Kidney glomerular epithelial cell (primary cell): ENCODE results near the gene GSTM2.
A peak's percentile ranks its signal among the peaks of the same experiment; 100 is the strongest.
"Not testable (repeated sequence)": the region's sequence is repeated elsewhere in the genome, so short reads cannot be mapped to it uniquely, and the experiment has no call there.

ENCODE experiments used
- DNase-seq: peaks from one replicate; lab custom pipeline; 2025; lab: John Stamatoyannopoulos, UW

The GSTM2 gene

DNA sequence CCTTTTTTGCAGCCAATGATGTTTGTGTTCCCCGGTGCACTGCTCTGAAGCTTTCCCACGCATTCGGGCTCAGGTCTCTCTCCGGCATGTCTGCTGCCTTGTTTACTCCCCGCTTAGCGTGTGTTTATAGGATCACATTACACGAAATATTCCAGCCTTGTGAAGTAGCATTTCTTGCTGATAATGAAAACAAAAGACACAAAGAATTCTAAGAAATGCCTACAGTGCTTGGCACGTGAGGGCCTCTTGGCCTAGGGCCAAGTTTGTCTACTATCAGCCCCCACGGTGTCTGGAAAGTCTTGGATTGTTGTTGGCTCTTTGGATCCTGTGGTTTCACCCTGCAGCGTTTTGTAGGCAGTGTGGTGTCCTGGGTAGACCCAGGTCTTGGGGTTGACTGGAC lies 23.2 kb upstream of the GSTM2 start:
- DNase-seq: no peak

DNA sequence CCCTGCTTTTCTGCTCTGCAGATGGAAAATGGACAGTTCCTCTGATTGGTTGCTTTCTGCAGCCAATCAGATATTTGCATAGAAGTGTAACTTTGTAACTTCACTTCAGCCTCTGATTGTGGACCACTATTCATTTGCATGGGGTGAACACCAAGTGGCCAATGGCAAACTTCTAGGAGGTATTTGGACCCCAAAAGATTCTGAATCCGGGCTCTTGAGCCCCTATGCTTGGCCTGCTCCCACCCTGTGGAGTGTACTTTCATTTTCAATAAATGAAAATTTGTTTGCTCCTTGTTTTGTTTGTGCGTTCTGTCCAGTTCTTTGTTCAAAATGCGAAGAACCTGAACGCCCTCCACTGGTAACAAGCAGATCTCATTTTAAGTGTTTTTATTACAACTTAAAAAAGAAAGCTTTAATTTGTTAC lies 18.4 kb upstream of the GSTM2 start:
- no peak for DNase-seq

DNA sequence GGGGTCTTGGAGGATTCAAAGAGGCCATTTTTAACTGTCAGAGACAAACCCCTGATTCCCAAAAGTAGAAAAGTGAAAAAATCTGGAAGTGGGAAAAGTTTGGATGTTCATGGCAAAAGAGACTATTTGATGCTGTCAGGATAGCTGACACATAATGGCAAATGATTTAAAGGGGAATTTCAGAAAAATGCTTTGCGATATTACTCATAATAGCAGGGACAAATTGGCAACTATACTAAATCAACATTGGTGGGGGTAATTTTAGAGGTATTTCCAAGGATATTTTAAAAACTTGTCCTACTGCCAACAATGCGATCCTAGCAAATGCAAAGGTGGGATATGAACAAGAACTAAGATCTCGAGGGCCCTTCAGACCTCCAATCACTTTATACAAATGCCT lies 17.2 kb upstream of the GSTM2 start:
- DNase-seq: no peak

DNA sequence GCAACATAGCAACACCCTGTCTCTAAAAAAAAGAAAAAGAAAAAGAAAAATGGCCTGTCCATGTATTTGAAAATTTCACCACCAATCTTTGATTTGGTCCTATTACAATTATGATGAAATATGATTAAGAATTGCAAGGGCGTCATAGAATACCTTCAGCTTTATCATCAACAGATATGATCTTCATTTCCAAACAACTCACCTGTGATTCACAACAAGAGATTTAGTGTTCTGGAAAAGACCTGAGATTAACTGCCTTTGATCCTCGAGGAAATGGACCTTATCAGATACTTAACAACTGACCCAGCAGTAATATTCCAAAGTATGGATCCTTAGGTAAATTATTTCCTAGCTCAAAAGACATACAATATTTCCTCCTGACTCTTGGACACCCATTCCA lies 15.5 kb upstream of the GSTM2 start:
- DNase-seq: no peak

DNA sequence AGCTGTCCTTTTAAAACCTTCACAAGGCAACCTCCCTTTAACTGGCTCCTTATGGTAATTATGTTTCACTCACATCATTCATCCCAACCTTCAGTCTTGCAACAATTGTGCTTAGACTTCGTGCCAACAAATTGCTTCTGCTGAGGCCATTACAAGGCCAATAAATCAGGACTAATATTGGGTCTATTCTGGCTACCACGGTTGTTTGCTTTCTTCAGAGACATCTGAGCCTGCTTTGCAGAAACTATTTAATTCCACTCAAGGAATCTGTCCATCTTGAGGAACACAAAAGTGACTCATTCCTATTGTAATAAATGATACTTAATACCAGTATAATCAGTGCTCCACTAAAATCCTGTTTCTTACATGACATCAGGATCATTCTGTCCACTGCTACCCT lies 14.6 kb upstream of the GSTM2 start:
- no peak for DNase-seq

DNA sequence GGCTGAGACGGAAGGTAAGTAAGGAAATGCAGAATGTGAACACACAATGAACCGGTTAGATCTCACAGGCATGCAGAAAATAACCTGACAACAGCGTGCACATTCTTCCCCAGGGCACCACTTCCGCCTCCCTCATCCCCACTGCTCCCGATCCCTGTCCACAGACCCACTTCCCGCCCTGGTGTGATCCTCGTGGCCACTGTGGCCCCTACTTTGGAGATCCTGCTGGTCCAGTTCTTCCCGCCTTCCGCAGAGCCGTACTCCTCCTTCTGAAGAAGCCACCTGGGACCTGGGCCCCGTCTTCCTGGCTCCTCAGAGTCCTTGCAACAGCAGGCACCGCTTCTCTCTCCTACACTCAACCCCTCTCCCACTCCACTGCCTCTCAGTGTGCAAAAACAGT lies 13.3 kb upstream of the GSTM2 start:
- no peak for DNase-seq

DNA sequence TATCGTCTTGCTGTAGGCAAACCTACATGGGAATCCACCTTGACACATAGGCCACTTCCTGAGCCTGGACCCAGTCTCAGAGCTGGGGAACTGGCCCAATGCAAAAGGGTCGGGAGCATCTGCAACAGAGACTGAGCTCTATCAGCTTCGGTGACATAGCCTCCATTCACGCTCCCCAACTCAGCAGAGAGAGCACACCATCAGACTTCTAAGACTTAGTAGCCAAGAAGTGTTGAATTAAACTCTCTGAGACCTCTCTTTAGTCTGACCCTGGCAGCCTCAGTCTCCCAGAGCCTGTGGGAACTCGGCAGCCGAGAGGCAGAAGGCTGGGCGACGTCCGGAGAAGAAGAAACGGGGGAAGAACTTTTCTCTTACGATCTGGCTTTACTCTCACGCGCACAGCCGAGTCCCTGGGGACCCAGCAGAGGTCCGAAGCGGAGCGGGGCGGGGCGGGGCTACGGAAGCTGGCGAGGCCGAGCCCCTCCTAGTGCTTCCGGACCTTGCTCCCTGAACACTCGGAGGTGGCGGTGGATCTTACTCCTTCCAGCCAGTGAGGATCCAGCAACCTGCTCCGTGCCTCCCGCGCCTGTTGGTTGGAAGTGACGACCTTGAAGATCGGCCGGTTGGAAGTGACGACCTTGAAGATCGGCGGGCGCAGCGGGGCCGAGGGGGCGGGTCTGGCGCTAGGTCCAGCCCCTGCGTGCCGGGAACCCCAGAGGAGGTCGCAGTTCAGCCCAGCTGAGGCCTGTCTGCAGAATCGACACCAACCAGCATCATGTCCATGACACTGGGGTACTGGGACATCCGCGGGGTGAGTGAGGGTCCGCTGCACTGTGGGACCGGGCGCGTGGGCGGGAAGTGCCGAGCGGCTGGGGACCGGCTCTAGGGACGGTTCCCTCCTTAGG lies 12.0 kb upstream of the GSTM2 start, which contains the start of gene GSTM4:
GSTM4 (plus strand) TSS at position 485 of the 905 bp plus-strand sequence; CDS start at position 776, 291 bp downstream.
- peak; percentile 40 for DNase-seq

DNA sequence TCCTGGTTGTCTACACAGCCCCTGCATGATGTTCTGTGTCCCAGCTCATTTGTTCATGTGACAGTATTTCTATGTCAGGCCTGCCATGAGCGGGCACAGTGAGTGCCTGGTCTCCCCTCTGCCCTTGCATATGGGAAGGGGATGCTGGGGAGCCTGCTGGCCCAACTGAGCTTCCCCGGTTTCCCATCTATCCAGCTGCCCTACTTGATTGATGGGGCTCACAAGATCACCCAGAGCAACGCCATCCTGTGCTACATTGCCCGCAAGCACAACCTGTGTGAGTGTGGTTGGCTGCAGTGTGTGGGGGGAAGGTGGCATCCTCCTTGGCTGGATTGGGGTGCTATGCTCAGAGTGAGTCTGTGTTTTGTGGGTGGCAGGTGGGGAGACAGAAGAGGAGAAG lies 10.5 kb upstream of the GSTM2 start:
- DNase-seq: no peak

DNA sequence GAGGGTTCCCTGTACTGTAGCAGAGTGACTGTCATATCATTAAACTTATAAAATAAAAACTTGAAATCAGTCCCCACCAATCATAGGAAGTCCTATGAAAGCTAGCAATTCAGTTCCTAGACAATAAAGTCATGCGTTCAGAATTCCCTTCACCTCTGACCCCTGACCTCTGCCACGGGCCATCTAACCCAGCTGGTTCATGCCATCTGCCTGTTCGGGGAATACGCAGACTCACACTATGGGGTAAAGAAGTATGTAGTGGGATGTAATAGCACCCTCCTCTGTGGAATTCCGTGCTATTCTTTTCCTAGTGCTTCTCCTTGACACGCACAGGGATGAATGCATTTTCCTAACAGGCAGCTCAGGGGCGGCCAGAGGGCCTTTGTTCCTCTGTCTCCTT lies 9.9 kb upstream of the GSTM2 start:
- DNase-seq: no peak

DNA sequence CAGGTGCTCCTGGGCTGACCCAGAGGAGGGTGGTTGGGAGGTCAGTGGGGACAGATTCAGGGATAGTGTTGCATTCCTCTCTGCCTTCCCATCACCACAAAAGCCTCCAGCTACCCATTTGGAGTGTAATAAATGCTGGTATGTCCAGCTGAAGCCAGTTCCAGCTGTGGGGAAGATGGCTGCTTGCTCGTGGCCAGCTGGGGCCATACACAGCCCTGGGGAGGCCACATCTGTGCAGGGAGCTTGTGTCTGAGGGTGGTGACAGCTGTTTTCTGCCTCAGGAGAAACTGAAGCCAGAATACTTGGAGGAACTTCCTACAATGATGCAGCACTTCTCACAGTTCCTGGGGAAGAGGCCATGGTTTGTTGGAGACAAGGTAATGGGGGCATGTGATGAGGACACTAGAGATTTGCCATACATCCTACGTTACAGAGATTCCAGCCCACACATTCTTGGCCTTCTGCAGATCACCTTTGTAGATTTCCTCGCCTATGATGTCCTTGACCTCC lies 9.3 kb upstream of the GSTM2 start:
- no peak for DNase-seq

DNA sequence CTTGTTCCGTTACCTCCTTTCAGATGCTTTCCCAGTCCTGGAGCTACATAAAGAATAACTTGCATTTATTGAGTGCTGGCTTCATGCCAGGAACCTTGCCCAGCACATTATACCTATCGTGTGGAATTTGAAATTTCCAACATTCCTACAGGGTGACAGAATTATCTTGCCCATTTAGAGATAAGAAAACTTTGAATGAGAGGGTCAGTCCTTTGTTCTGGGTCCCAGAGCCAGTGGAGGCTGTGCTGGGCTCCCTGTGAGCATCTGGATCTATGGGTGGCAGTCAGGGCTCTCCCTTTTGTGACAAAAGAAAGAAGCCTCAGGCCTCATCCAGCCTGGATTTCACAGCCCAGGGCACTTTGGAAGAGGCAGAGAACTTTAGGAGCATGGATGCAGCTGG lies 8.7 kb upstream of the GSTM2 start:
- DNase-seq: peak; percentile 73

DNA sequence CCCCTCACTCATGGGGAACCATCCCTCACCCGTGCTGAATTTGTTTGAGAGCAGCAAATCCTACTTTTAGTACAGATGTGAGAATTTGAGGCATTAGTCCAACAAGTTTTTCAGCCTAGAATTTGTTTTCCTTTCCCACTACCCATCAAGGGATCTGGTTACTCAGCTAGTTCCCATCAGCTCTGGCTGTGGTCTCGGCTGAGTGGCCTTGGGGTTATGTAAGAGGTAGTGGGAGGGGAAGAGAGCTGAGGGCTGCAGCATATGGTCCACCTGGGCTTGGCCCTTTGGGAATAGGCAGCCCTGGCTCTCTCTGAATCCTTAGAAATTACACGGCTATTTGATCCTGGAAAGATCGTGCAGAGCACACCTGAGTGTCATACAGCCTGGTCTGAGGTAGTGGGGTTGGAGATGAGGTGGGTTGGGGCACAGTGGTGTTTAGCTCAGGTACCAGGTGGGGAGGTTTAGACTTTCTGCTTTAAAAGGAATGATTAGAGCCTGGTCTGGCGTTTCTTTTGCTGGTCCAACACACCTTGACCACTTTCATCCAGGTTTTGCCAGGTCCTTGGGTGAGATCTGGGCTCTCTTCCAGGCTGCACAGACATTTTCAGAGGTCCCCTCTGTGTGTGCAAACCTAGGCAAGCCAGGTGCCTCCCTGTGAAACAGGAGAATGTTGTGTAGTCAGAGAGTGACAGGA lies 7.7 kb upstream of the GSTM2 start:
- peak; percentile 57 for DNase-seq

DNA sequence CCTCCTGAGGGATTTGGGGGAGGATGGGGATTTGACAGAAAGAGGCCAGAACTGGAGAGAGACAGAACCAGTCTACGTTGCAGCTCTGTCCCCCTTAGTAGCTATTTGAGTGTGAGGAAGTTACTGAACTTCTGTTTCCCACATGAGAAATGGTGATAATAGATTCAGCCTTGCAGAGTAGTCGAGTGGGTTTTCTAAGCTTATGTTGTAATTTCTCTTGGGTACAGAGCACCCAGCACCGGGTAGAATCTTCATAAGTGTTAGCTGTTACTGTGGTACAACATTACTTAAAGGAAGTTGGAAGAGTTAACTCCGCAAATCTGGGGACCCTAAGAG lies 7.2 kb upstream of the GSTM2 start:
- not testable (repeated sequence) for DNase-seq

DNA sequence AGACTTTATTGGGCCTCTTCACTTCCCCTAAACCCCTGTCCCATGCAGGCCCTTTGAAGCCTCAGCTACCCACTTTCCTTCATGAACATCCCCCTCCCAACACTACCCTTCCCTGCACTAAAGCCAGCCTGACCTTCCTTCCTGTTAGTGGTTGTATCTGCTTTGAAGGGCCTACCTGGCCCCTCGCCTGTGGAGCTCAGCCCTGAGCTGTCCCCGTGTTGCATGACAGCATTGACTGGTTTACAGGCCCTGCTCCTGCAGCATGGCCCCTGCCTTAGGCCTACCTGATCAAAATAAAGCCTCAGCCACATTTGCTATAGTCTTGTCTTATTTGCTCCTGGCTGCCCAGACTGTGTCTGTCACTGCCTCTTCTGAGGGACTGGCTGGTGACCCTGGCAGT lies 6.5 kb upstream of the GSTM2 start:
- no peak for DNase-seq

DNA sequence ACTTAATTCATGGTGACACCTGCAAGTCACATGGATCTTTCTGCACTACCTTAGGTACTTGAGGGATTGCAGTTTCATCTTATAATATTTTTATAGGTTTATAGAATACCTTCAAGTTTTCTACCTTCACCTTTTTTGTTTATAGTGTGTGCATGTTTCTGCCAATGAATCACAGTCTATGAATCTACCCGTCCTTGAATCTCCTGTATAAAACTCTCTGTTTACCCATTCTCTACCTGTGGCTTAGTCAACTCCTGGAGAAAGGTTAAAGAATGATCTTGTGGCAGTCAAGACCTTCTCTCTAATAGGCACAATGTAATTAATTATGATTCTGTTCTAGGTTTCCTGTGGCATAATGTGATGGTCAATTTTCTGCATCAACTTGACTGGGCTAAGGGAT lies 3.2 kb upstream of the GSTM2 start:
- DNase-seq: no peak

DNA sequence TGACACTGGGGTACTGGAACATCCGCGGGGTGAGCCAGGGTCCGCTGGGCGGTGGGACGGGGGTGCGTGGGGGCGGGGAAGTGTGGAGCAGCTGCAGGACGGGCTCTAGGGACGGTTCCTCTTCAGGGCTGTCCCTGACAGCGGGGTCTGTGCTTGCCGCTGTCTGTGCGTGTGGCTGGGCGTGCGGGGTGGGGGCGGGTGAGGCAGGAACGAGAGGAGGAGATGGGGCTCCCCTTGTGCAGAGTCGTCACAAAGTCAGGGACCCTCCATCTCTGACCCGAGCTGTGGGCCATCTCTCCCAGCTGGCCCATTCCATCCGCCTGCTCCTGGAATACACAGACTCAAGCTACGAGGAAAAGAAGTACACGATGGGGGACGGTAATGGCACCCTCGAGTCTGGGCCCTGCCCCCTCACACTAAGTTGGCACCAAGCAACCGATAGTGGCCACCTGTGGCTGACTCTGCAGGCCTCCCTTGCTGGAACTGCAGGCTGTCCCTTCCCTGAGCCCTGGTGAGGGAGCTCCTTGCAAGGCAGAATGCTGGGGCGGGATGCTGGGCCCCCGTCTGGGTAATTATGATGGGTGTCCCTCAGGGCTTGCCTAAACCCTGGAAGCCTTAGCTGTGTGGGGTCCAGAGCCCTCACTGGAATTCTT lies 392 bp downstream of the GSTM2 start:
- DNase-seq: no peak

DNA sequence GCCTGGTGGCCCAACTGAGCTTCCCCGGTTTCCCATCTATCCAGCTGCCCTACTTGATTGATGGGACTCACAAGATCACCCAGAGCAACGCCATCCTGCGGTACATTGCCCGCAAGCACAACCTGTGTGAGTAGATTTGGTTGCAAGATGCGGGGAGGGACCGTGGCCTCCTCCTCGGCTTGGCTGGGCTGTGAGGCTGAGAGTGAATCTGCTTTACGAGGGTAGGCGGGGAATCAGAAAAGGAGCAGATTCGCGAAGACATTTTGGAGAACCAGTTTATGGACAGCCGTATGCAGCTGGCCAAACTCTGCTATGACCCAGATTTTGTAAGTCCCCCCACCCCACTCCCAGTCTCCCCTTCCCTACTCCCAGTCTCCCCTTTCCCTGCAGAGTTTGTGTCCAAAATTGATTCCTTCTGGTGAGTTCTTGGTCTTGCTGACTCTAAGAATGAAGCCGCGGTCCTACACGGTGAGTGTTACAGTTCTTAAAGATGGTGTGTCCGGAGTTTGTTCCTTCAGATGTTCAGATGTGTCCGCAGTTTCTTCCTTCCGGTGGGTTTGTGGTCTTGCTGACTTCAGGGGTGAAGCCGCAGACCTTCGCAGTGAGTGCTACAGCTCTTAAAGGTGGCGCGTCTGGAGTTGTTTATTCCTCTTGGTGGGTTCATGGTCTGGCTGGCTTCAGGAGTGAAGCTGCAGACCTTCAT lies 1.5 kb downstream of the GSTM2 start:
- DNase-seq: no peak

DNA sequence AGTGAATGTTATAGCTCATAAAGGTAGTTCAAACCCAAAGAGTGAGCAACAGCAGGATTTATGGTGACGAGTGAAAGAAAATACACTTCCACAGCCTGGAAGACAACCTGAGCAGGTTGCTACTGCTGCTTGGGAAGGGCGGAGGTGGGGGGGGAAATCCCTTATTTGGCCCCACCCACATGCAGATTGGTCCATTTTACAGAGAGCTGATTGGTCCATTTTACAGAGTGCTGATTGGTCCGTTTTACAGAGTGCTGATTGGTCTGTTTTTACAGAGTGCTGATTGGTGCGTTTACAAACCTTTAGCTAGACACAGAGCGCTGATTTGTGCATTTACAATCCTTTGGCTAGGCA lies 2.1 kb downstream of the GSTM2 start:
- not testable (repeated sequence) for DNase-seq

DNA sequence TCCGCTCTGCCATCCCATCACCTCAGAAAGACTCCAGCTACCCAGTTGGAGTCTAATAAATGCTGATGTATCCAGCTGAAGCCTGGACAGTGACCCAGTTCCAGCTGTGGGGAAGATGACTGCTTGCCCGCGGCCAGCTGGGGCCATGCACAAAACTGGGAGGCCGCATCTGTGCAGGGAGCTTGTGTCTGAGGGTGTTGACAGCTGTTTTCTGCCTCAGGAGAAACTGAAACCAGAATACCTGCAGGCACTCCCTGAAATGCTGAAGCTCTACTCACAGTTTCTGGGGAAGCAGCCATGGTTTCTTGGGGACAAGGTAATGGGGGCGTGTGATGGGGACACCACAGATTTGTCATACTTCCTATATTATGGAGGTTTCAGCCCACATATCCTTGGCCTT lies 3.2 kb downstream of the GSTM2 start:
- no peak for DNase-seq

DNA sequence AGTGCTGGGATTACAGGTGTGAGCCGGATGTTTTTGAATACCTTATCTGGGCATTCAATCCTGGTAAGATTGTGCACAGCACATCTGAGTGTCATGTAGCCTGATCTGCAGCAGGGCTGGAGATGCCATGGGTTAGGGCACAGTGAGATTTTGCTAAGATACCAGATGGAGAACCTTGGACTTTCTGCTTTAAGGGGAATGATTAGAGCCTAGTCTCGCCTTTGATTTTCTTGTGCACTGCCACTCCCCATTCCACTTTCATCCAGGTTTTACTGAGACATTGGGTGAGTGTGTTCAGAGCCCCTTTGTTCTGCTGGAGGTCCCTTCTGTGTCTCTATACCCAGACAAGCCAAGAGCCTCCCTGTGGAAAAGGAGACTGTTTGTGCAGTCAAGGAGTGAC lies 6.0 kb downstream of the GSTM2 start:
- DNase-seq: not testable (repeated sequence)

DNA sequence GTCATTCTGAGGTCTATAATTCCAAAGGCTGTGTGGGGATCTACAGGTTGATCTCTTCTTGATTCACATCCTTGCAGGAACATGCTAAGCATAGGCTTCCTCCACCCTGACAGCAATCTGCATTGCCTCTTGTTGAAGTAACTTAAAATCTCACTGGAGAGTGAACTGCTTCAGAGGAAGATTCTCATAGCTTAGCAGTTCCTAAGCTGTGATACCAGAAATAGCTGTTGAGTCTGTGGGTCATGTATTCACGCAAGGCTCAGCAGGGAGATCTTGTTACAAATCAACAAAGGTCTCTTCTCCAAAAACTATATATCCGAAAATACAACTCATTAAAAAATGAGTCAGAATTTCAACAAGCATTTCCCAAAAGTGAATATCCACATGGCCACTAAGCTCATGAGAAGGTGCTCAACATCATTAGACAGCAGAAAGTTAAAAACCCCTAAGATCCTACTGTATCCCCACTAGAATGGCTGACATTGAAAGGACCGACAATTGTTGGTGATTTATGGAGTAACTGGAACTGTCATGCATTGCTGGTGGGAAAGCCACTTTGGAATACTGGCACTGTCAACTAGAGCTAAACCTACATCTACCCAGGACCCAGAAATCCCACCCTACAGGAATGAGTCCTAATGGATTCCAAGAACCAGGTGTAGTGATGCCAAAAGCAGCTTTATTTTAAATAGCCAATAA lies 9.0 kb downstream of the GSTM2 start:
- DNase-seq: not testable (repeated sequence)

DNA sequence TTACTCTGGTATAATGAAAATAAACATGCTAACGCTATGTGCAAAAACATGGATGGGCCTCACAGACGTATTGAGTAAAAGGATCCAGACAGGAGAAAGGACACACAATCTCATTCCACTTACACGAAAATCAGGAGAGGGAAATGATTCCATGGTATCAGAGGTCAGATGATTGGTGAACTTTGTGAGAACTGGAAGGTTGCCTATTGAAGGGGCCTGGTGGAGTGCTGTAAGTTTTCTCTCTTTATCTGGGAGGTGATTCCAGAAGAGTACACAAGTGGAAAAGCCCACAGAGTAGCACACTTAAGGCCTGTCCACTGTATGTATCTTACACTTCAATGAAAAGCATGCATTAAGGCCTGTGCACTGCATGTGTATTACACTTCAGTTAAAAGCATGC lies 9.6 kb downstream of the GSTM2 start:
- no peak for DNase-seq
